GM19468 (cell line): ENCODE results near the gene RUSF1.
A peak's percentile ranks its signal among the peaks of the same experiment; 100 is the strongest.

ENCODE experiments used
- ATAC-seq: cut with Tn5 transposase; IDR thresholded peaks from one replicate; pipeline ENCODE4 v1.9.1; 2021; ENCODE audit warnings: mild to moderate bottlenecking, moderate library complexity, moderate number of reproducible peaks; ENCODE audit not compliant: unreplicated experiment; ENCODE audit errors: extremely low read depth

RUSF1 gene

GRCh38 chr16:31473264-31473984, 34.8 kb downstream of the RUSF1 start:
- ATAC-seq = no peak

DNA sequence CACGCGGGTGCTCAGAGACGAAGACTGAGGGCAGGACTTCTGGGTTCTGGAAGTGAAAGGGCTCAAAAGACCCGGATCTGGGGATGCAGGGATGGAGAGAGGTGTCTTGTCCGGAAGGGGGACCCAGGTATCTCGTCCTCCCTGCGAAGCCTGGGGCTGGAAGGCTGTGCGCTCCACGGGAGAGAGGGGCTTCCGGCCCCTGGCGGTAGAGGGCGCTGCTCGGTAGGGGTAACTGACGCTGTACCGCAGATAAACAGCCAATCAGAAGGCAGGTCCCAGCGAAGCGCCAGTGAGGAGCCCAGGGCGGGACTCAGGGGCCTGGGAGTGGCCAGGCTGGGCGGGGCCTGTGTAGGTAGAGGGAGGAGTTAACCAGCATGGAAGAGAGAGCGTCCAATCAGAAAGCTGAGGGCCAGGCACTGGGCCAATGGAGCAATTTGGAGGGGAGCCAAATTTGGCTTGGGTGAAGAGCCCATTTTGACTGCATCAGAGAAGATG, 35.4 kb downstream of the RUSF1 start:
- ATAC-seq = no peak

DNA sequence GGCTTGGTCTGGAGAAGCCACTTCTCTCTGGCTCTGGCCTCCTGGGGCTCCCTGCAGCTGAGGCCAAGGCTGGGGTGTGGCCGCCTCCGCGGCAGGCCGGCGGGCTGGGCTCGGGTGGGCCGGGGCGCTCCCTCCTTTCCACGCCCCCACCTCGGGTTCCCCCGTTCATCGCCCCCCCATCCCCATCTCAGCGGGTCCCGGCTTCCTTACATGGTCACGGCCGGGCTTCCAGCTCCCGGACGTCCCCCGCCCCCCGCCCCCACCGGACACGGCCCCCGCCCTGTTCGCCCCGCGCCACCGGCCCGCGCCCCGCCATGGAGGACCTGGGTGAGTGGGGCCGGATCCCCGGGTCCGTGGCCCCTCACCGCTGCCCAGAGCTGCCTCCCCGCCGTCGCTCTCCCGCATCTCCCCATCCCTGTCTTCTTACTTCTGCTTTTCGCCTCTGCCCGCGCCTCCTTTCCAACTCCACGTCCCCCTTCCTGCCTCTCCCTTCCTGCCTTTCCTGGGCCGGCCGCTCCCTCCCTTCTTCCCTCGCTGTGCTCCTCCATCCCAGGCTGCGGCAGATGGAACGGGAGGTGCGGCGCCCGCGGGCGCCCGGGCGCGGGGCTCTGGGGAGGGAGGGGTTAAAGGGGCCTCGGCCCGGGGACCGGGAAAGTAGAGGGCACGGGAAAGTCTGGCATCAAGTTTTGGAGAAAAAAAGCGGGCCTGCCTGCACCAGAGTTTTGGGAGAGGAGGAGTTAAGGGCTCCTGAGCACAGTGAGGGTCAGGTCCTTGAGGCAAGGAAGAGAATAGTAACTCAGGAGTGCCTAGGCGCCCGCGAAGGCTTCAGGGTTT, 36.1 kb downstream of the RUSF1 start, which contains the start of gene TGFB1I1:
Gene TGFB1I1, plus strand, starts transcription at position 278 of the 834 bp plus-strand sequence. Its CDS starts 37 bp downstream, at position 315.
- ATAC-seq = no peak

- no peak for ATAC-seq
These were observed 36.8 kb downstream of the RUSF1 start for GRCh38 chr16:31471241-31471874.

GRCh38 chr16:31470615-31471014, 37.6 kb downstream of the RUSF1 start:
- ATAC-seq = no peak

- ATAC-seq = no peak
These were observed 40.3 kb downstream of the RUSF1 start for GRCh38 chr16:31467858-31468257.

- ATAC-seq = no peak
These were observed 40.9 kb downstream of the RUSF1 start for GRCh38 chr16:31467151-31467773.

GRCh38 chr16:31466381-31466841, 41.8 kb downstream of the RUSF1 start:
- ATAC-seq = no peak

DNA sequence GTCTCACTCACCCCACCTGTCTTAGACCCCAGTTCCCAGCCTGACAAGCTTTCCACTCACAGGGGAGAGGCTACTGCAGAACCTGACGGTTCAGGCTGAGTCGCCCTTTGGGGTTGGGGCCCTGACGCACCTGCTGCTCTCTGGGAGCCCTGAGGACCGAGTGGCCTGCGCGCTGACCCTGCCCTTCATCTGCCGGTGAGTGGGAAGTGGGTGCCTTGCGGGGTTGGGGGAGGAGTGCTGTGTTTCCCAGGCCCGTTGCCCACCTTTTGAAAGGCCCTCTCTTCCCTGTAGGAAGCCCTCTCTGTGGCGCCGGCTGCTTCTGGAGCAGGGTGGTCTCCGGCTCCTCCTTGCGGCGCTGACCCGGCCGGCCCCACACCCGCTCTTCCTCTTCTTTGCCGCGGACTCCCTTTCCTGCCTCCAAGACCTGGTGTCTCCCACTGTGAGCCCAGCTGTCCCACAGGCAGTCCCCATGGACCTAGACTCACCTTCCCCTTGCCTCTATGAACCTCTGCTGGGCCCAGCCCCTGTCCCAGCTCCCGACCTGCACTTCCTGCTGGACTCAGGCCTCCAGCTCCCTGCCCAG, 42.3 kb downstream of the RUSF1 start:
- ATAC-seq = no peak

GRCh38 chr16:31464781-31465260, 43.4 kb downstream of the RUSF1 start:
- ATAC-seq = no peak

DNA sequence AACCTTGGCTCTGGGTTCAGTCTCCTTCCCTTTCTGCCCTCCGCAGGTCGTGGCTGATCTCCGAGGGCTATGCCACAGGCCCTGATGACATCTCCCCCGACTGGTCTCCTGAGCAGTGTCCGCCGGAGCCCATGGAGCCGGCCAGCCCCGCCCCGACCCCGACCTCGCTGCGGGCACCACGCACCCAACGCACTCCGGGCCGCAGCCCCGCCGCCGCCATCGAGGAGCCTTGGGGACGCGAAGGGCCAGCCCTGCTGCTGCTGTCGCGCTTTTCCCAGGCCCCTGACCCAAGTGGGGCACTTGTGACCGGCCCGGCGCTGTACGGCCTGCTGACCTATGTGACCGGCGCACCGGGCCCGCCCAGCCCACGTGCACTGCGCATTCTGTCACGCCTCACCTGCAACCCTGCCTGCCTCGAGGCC, 43.8 kb downstream of the RUSF1 start:
- no peak for ATAC-seq

DNA sequence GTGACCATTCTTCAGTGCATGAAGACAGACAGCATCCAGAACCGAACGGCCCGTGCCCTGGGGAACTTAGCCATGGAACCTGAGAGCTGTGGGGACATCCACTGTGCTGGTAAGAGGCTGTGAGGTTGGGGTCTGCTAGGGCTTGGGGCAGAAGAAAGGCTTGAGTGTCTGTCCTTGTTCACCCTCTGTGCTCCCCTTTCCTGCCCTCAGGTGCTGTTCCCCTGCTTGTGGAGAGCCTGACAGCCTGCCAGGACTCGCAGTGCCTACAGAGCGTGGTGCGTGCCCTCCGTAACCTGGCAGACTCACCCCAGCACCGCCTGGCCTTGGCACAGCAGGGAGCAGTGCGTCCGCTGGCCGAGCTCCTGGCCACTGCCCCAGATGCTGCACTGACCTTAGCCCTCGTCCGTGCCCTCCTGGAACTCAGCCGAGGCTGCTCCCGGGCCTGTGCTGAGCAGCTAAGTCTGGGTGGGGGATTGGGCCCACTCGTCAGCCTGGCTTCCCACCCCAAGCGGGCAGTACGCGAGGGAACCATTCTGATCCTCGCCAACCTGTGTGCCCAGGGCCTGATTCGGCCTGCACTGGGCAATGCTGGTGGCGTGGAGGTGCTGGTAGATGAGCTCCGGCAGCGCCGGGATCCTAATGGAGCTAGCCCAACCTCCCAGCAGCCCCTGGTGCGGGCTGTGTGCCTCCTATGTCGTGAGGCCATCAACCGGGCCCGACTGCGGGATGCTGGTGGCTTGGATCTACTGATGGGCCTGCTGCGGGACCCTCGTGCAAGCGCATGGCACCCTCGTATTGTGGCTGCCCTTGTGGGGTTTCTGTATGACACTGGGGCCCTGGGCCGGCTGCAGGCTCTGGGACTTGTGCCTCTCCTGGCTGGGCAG, 46.0 kb downstream of the RUSF1 start:
- ATAC-seq = no peak

DNA sequence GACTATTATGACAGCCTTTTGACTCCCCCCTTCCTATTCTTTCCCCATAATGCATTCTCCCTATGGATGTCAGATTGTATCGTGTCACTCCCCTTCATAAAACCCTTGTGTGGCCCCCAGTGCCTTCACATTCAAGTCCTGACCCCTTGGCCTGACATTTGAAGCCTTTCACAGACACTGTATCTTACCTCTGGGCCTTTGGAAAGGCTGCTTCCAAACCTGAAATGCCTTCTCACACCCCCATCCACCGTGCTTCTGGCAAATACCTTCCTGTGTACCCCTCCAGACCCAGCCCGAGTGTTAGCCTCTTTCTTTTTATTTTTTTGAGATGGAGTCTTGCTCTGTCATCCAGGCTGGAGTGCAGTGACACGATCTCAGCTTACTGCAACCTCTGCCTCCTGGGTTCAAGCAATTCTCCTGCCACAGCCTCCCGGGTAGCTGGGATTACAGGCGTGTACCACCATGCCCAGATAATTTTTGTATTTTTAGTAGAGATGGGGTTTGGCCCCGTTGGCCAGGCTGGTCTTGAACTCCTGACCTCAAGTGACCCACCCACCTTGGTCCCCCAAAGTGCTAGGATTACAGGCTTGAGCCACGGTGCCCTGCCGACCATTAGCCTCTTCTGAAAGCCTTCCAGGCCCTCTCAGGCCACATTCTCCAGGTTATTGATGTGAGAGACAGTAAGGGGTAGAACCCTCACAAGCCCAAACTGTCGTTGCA, 46.8 kb downstream of the RUSF1 start:
- no peak for ATAC-seq

- ATAC-seq = no peak
These were observed 47.6 kb downstream of the RUSF1 start for GRCh38 chr16:31460582-31461002.

GRCh38 chr16:31459687-31460581, 48.3 kb downstream of the RUSF1 start:
- ATAC-seq = peak; percentile 69

DNA sequence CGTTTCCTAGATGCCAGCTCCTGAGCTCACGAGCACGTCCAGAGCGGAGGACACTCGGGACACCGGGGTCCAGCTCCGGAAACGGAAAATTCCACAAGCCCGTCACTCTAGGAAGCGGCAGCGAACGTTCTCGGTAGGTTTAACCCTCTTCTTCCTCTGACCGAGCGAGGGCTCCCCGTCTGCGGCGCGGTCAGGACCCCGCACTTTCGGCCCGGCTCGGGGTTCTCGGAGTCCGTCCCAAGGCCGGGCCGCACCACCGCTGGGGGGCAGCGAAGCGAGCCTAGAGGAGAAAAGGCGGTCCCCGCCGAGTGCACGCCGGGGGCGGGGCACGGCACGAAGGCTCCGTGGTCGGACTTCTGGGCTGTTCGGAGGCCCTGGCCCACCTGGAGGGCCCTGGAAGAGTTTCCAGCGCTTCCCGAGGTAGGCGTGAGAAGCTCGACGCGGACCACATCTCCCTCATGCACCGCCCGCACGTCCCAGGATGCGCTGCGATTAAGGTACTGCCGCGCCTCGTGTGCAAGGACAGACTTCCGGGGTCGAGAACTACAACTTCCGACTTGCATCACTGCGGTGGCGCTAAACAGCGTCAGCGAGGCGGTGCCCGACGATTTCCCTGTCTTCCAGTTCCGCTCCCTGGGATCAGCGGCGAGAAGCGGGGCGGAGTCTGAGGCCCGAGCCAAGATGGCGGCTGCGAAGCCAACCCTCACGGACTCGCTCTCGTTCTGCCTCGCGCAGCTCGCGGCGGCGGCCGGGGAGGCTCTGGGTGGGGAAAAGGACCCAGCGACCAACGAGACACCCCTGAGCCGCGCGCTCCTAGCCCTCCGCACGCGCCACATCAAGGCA, 49.1 kb downstream of the RUSF1 start, which contains the start of gene ARMC5:
Gene ARMC5, plus strand, starts transcription at position 658 of the 843 bp plus-strand sequence. Its CDS starts 24 bp downstream, at position 682.
- peak; percentile 51 for ATAC-seq
